Measurements from ENCODE around the gene EBI3. TPM values are rescaled to one million over a fixed set of nuclear protein-coding genes. Genes with fewer than 3 reads are reported as not detected.

Gene EBI3
- total and polyA plus RNA-seq, 2 of the 8 experiments (the other 6 are each of a cell fraction or from before 2014, with no cell fraction given) = 0.99 to 8.4 TPM

- Histone ChIP-seq H3K14ac (ENCODE audit: insufficient read length) (no peak overlapping the region), H3K27me3 (replicated peaks in 1 of 4; ENCODE audit: control insufficient read depth in 3 of 4, extremely low read depth in 1 of 4, insufficient read depth in 3 of 4, low read length in 3 of 4) (no peaks in the 10 kb centered on the region; a peak in 1 of 7 replicates), H2AFZ (ENCODE audit: low read length) (no peak overlapping the region), H4K8ac (ENCODE audit: extremely low read depth, insufficient read depth, low read length) (no peak overlapping the region), H2BK15ac (ENCODE audit: low read length) (no peak overlapping the region), H3K79me1 (ENCODE audit: low read depth, low read length) (no peaks in the 10 kb centered on the region), H2BK120ac (replicated peaks; ENCODE audit: low read depth, low read length) (no peak overlapping the region), H3K79me2 (ENCODE audit: control insufficient read depth in 1 of 2, insufficient read depth in 2 of 2, low read length in 2 of 2) (no peaks in the 10 kb centered on the region), H3K23me2 (ENCODE audit: low read depth, low read length) (no peaks in the 10 kb centered on the region), H3K9me3 (ENCODE audit: insufficient read depth in 2 of 2, low read depth in 1 of 2, low read length in 1 of 2) (peaks cover 0 to 6% of the 10 kb centered on the region in 2 experiments; a peak in 2 of 4 replicates), H2AK5ac (ENCODE audit: low read depth, low read length) (no peak overlapping the region), H3K36me3 (ENCODE audit: control insufficient read depth in 2 of 4, insufficient read depth in 4 of 4, low read length in 3 of 4) (no peaks in the 10 kb centered on the region), H2BK12ac (ENCODE audit: low read depth, low read length) (no peak overlapping the region), H3K4me3 (ENCODE audit: extremely low read depth in 1 of 4, insufficient read depth in 2 of 4, low read depth in 3 of 4, low read length in 4 of 4) (no peak overlapping the region), H3K4me2 (ENCODE audit: insufficient read depth in 1 of 2, low read depth in 2 of 2, low read length in 2 of 2) (no peak overlapping the region), H4K5ac (ENCODE audit: insufficient read length, low read depth, low read length) (no peak overlapping the region), H2BK20ac (ENCODE audit: low read length) (no peak overlapping the region), H4K20me1 (replicated peaks in 1 of 2; ENCODE audit: control insufficient read depth in 1 of 2, insufficient read depth in 2 of 2, low read length in 2 of 2) (no peaks in the 10 kb centered on the region), H3K27ac (ENCODE audit: low read depth, low read length) (no peak overlapping the region), H2BK5ac (ENCODE audit: low read depth, low read length) (no peak overlapping the region), H3K4me1 (replicated peaks in 1 of 4; ENCODE audit: control insufficient read depth in 3 of 4, insufficient read depth in 4 of 4, low read length in 3 of 4) (no peaks in the 10 kb centered on the region), H3K18ac (ENCODE audit: extremely low read depth, low read length) (no peak overlapping the region), H3K4ac (replicated peaks; ENCODE audit: insufficient read length, low read depth, low read length) (no peak overlapping the region), H3K23ac (ENCODE audit: insufficient read length) (no peak overlapping the region), H3K9ac (replicated peaks in 1 of 4; ENCODE audit: extremely low read depth in 1 of 4, low read depth in 3 of 4, low read length in 3 of 4) (no peak overlapping the region), H3K56ac (replicated peaks; ENCODE audit: insufficient read length, low read depth, low read length) (no peak overlapping the region), H4K91ac (replicated peaks; ENCODE audit: insufficient read length, low read length) (no peak overlapping the region)
- DNase-seq (ENCODE audit: low read depth in 1 of 2, low spot score in 2 of 2) = no peak
- FAIRE-seq = no peak
- CTCF ChIA-PET (ENCODE audit: partially characterized antibody) = interaction anchor here (0.7 kb wide), 1 partner anchor 28 kb away, joined by 3 read pairs; no protein-coding TSS in a partner anchor
- 90% methylated on average over 4 of the region's 4 CpGs; no CpG with 5 or more reads in 1 of the 2 experiments for WGBS, 2 experiments (ENCODE audit: extremely low coverage in 1 of 2, insufficient coverage in 1 of 2, insufficient read length in 1 of 2, insufficient replicate concordance in 2 of 2, low coverage in 1 of 2, low lambda C conversion rate in 2 of 2, missing lambda C conversion rate in 1 of 2)
- POLR2A ChIA-PET (ENCODE audit: partially characterized antibody) = interaction anchor here (0.6 to 0.8 kb wide), 2 partner anchors 10 to 84 kb away, joined by 3 read pairs; no protein-coding TSS in a partner anchor
- no peak for TF ChIP-seq KDM5A (IDR thresholded peaks at IDR 0.05; ENCODE audit: low read length)
- no peak for TF ChIP-seq HDAC6 (IDR thresholded peaks at IDR 0.05; ENCODE audit: low read depth, low read length)
- no peak for TF ChIP-seq SAP30 (IDR thresholded peaks at IDR 0.05; ENCODE audit: insufficient read depth, insufficient replicate concordance, low read length)
- TF ChIP-seq RBBP5 (IDR thresholded peaks at IDR 0.05; ENCODE audit: borderline replicate concordance, low read depth, low read length) = no peak
- TF ChIP-seq TBP (IDR thresholded peaks at IDR 0.05; ENCODE audit: low read depth, low read length) = no peak
- TF ChIP-seq CTBP2 (IDR thresholded peaks at IDR 0.05; ENCODE audit: borderline replicate concordance, insufficient read depth, insufficient read length, low read length) = no peak
- no peak for TF ChIP-seq BRCA1 (IDR thresholded peaks at IDR 0.05; ENCODE audit: low read depth, low read length)
- TF ChIP-seq KDM4A (IDR thresholded peaks at IDR 0.05; ENCODE audit: low read depth, low read length, severe bottlenecking) = no peak
- TF ChIP-seq CREB1 (IDR thresholded peaks at IDR 0.05) = no peak
- no peak for TF ChIP-seq CHD2 (IDR thresholded peaks at IDR 0.05; ENCODE audit: low read length)
- TF ChIP-seq MAFK (IDR thresholded peaks at IDR 0.05; ENCODE audit: low read depth, low read length) = no peak
- no peak for TF ChIP-seq FOSL1 (IDR thresholded peaks at IDR 0.05; ENCODE audit: insufficient read depth, low read depth, low read length)
- TF ChIP-seq BCL11A (IDR thresholded peaks at IDR 0.05; ENCODE audit: low read depth in 2 of 2, low read length in 2 of 2) = no peak
- no peak for TF ChIP-seq POLR2A (IDR thresholded peaks at IDR 0.05; ENCODE audit: control extremely low read depth in 1 of 2, low read depth in 2 of 2, low read length in 2 of 2)
- no peak for TF ChIP-seq EGR1 (IDR thresholded peaks at IDR 0.05; ENCODE audit: borderline replicate concordance, low read depth, low read length)
These were observed 9.5 kb downstream of the EBI3 start for GRCh38 chr19:4238831-4239230.

Measured in H1 (cell line).